Neural cell (in vitro differentiated cells): ENCODE results near the gene ORM2. TPM values are rescaled to one million over a fixed set of nuclear protein-coding genes. Genes with fewer than 3 reads are reported as not detected.
"Not testable (repeated sequence)": the region's sequence is repeated elsewhere in the genome, so short reads cannot be mapped to it uniquely, and the experiment has no call there.

ENCODE experiments used
- H2AFZ ChIP-seq: fragments of 200-600, 300-800 bp; sonication (generic), shearing (Covaris generic); 2 replicates; pipeline ENCODE4 v1.6.0; 2014; ENCODE audit warnings: low read depth, mild to moderate bottlenecking, antibody characterized with exemption, low read length, moderate library complexity
- H3F3A ChIP-seq: fragments of 200-600 bp; shearing (Covaris generic); 2 replicates; pipeline ENCODE4 v1.6.1; 2016; ENCODE audit warnings: mild to moderate bottlenecking, moderate library complexity, mixed read lengths, antibody characterized with exemption, low read length; ENCODE audit not compliant: insufficient read depth, poor library complexity, severe bottlenecking
- H3K27ac ChIP-seq: fragments of 200-600, 300-800 bp; sonication (generic), shearing (Covaris generic); 2 replicates; pipeline ENCODE4 v1.5.1; 2014; ENCODE audit warnings: mild to moderate bottlenecking, low read length, moderate library complexity
- H3K27me3 ChIP-seq: fragments of 300-800, 200-600 bp; sonication (generic), shearing (Covaris generic); 2 replicates; pipeline ENCODE4 v1.6.0; 2014; ENCODE audit warnings: mild to moderate bottlenecking, low read depth, low read length, moderate library complexity; ENCODE audit not compliant: insufficient read depth
- H3K36me3 ChIP-seq: fragments of 300-800, 200-600 bp; sonication (generic), shearing (Covaris generic); 2 replicates; pipeline ENCODE4 v1.5.1; 2014; ENCODE audit warnings: mild to moderate bottlenecking, antibody characterized with exemption, low read length, moderate library complexity; ENCODE audit not compliant: insufficient read depth
- H3K4me2 ChIP-seq: fragments of 300-800, 200-600 bp; sonication (generic), shearing (Covaris generic); 2 replicates; pipeline ENCODE4 v1.6.0; 2014; ENCODE audit warnings: mild to moderate bottlenecking, low read length
- H3K4me3 ChIP-seq: fragments of 300-800, 200-600 bp; sonication (generic), shearing (Covaris generic); 2 replicates; pipeline ENCODE4 v1.5.1; 2014; ENCODE audit warnings: mild to moderate bottlenecking, low read length, moderate library complexity
- H3K79me2 ChIP-seq: fragments of 200-600 bp; shearing (Covaris generic); replicated peaks from 2 replicates; pipeline ENCODE4 v1.6.0; 2014; ENCODE audit warnings: mild to moderate bottlenecking, low read length, moderate library complexity; ENCODE audit not compliant: insufficient read depth
- H3K9ac ChIP-seq: fragments of 300-800, 200-600 bp; sonication (generic), shearing (Covaris generic); 2 replicates; pipeline ENCODE4 v1.6.1; 2016; ENCODE audit warnings: mild to moderate bottlenecking, low read length, mixed read lengths
- H3K9me2 ChIP-seq: fragments of 200-600 bp; shearing (Covaris generic); 2 replicates; pipeline ENCODE4 v1.6.1; 2016; ENCODE audit warnings: mild to moderate bottlenecking, low read length, mixed read lengths; ENCODE audit not compliant: insufficient read depth
- H3K9me3 ChIP-seq: fragments of 200-600, 300-800 bp; sonication (generic), shearing (Covaris generic); 2 replicates; pipeline ENCODE4 v1.6.1; 2016; ENCODE audit warnings: mild to moderate bottlenecking, mixed run types, low read length, moderate library complexity, mixed read lengths
- H4K20me1 ChIP-seq: fragments of 200-600 bp; shearing (Covaris generic); 2 replicates; pipeline ENCODE4 v1.6.1; 2016; ENCODE audit warnings: mild to moderate bottlenecking, mixed run types; ENCODE audit not compliant: insufficient read depth
- CTCF ChIP-seq: fragments of 450-650 bp; IDR thresholded peaks from 2 replicates; pipeline ENCODE4 v1.5.1; 2014; ENCODE audit warnings: antibody characterized with exemption, mild to moderate bottlenecking, moderate library complexity; ENCODE audit not compliant: poor library complexity, severe bottlenecking
- EP300 ChIP-seq: fragments of 450-650 bp; conservative IDR thresholded peaks from 2 replicates; pipeline ENCODE4 v1.6.1; 2014; ENCODE audit warnings: antibody characterized with exemption, mild to moderate bottlenecking, moderate library complexity; ENCODE audit not compliant: poor library complexity, severe bottlenecking
- EZH2 ChIP-seq: fragments of 200-600, 300-800 bp; shearing (Covaris generic), sonication (generic); IDR thresholded peaks from 2 replicates; pipeline ENCODE4 v1.6.1; 2014; ENCODE audit warnings: antibody characterized with exemption, low read length, borderline replicate concordance, mild to moderate bottlenecking; ENCODE audit not compliant: insufficient read depth, poor library complexity, severe bottlenecking
- MXI1 ChIP-seq: fragments of 450-650 bp; conservative IDR thresholded peaks from 2 replicates; pipeline ENCODE4 v1.6.1; 2014; ENCODE audit warnings: antibody characterized with exemption, mild to moderate bottlenecking; ENCODE audit not compliant: poor library complexity, severe bottlenecking
- POLR2AphosphoS5 ChIP-seq: IDR thresholded peaks from 2 replicates; pipeline ENCODE4 v1.6.1; 2012
- RAD21 ChIP-seq: fragments of 450-650 bp; conservative IDR thresholded peaks from 2 replicates; pipeline ENCODE4 v1.6.1; 2014; ENCODE audit warnings: antibody characterized with exemption, mild to moderate bottlenecking, moderate library complexity
- SMC3 ChIP-seq: fragments of 450-650 bp; conservative IDR thresholded peaks from 2 replicates; pipeline ENCODE4 v1.6.1; 2014; ENCODE audit warnings: antibody characterized with exemption, mild to moderate bottlenecking, moderate library complexity; ENCODE audit not compliant: poor library complexity
- TAF1 ChIP-seq: IDR thresholded peaks from 2 replicates; pipeline ENCODE4 v1.6.1; 2012; ENCODE audit warnings: low read depth
- polyA plus RNA-seq: library from polyadenylated mRNA; depleted of rRNA; stranded (reverse); fragments of >200 nt; gene quantifications from 2 replicates; pipeline ENCODE4 v1.2.3, GENCODE V29; 2014
- TF ChIP-seq, protein P1 (sequence below): IDR thresholded peaks from 2 replicates; pipeline ENCODE4 v1.6.1; 2012; ENCODE audit warnings: borderline replicate concordance

The ORM2 gene
- polyA plus RNA-seq, 1 donor from 2014 or later: not detected

DNA sequence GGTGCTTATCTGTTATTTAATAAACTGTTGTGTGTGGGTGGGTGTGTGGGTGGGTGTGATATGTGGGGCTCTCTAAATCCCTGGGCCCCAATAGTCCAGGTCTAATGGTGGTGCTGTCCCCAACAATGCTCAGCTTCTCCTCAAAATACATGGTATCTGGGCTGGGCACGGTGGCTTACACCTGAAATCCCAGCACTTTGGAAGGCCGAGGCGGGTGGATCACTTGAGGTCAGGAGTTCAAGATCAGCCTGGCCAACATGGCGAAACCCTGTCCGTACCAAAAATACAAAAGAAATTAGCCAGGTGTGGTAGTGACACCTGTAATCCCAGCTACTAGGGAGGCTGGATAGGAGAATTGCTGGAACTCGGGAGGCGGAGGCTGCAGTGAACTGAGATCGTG is 11.3 kb upstream of the ORM2 start:
- no peaks in the 10 kb centered on the region for H3K27me3 ChIP-seq
- H3K27ac ChIP-seq: no peak overlapping the region
- H3K9me2 ChIP-seq: no peaks in the 10 kb centered on the region
- H3K36me3 ChIP-seq: no peaks in the 10 kb centered on the region
- no peak overlapping the region for H2AFZ ChIP-seq
- H3K79me2 ChIP-seq: no peaks in the 10 kb centered on the region
- no peaks in the 10 kb centered on the region for H3F3A ChIP-seq
- no peak overlapping the region for H3K4me2 ChIP-seq
- TF ChIP-seq, protein P1, sequence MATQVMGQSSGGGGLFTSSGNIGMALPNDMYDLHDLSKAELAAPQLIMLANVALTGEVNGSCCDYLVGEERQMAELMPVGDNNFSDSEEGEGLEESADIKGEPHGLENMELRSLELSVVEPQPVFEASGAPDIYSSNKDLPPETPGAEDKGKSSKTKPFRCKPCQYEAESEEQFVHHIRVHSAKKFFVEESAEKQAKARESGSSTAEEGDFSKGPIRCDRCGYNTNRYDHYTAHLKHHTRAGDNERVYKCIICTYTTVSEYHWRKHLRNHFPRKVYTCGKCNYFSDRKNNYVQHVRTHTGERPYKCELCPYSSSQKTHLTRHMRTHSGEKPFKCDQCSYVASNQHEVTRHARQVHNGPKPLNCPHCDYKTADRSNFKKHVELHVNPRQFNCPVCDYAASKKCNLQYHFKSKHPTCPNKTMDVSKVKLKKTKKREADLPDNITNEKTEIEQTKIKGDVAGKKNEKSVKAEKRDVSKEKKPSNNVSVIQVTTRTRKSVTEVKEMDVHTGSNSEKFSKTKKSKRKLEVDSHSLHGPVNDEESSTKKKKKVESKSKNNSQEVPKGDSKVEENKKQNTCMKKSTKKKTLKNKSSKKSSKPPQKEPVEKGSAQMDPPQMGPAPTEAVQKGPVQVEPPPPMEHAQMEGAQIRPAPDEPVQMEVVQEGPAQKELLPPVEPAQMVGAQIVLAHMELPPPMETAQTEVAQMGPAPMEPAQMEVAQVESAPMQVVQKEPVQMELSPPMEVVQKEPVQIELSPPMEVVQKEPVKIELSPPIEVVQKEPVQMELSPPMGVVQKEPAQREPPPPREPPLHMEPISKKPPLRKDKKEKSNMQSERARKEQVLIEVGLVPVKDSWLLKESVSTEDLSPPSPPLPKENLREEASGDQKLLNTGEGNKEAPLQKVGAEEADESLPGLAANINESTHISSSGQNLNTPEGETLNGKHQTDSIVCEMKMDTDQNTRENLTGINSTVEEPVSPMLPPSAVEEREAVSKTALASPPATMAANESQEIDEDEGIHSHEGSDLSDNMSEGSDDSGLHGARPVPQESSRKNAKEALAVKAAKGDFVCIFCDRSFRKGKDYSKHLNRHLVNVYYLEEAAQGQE: no peak
- TF ChIP-seq EZH2 (no peak), EP300 (no peak), MXI1 (no peak), RAD21 (no peak), CTCF (no peak), SMC3 (no peak), TAF1 (no peak), POLR2AphosphoS5 (no peak)
- H3K9ac ChIP-seq: no peak overlapping the region
- H4K20me1 ChIP-seq: no peaks in the 10 kb centered on the region
- no peaks in the 10 kb centered on the region for H3K9me3 ChIP-seq
- H3K4me3 ChIP-seq: no peak overlapping the region

DNA sequence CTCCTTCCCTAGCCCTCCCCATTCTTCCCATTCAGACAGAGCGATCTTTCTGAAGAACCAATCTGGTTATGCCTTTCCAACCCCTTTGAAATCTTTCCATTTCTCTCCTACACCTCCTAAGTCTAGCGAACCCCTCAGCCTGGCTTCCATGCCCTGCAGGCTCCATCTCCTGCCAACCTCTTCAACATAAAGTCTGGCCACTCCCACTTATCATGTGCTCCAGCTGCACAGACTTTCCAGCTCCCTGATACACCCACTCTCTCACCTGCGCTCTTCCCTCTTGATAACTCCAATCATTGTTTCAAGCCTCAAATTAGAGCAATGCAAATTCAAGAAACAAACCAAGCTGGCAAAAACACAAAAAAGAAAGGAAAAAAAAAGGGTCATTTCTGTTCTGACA is 10.5 kb upstream of the ORM2 start:
- no peaks in the 10 kb centered on the region for H4K20me1 ChIP-seq
- H3K4me2 ChIP-seq: no peak overlapping the region
- no peaks in the 10 kb centered on the region for H3K36me3 ChIP-seq
- no peaks in the 10 kb centered on the region for H3K79me2 ChIP-seq
- H3K4me3 ChIP-seq: no peak overlapping the region
- no peak overlapping the region for H2AFZ ChIP-seq
- TF ChIP-seq CTCF (no peak), SMC3 (no peak), RAD21 (no peak), POLR2AphosphoS5 (no peak), EZH2 (no peak), TAF1 (no peak), EP300 (no peak)
- TF ChIP-seq, protein P1: no peak
- H3K9me3 ChIP-seq: no peaks in the 10 kb centered on the region
- no peaks in the 10 kb centered on the region for H3K9me2 ChIP-seq
- no peak overlapping the region for H3K27ac ChIP-seq
- no peak overlapping the region for H3K9ac ChIP-seq
- H3K27me3 ChIP-seq: no peaks in the 10 kb centered on the region
- no peaks in the 10 kb centered on the region for H3F3A ChIP-seq

DNA sequence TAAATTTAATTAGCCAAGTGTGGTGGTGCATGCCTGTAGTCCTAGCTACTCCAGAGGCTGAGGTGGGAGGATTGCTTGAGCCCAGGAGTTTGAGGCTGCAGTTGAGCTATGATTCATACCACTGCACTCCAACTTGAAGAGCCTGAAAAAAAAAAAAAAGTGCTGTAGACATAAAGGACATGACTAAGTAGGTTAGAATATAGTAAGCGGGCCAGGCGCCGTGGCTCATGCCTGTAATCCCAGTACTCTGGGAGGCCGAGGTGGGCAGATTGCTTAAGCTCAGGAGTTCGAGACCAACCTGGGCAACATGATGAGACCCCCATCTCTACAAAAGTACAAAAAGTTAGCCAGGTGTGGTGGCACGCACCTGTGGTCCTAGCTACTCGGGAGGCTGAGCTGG is 9.0 kb upstream of the ORM2 start:
- H4K20me1 ChIP-seq, H3F3A ChIP-seq, H3K79me2 ChIP-seq, H3K4me3 ChIP-seq, H3K36me3 ChIP-seq, H3K9me2 ChIP-seq, H3K4me2 ChIP-seq, H3K27ac ChIP-seq, H3K9ac ChIP-seq, H3K9me3 ChIP-seq, H3K27me3 ChIP-seq, H2AFZ ChIP-seq: not testable (repeated sequence)
